Measurements from ENCODE around the gene TENT4A. TPM values are rescaled to one million over a fixed set of nuclear protein-coding genes. Genes with fewer than 3 reads are reported as not detected.
"Not testable (repeated sequence)": the region's sequence is repeated elsewhere in the genome, so short reads cannot be mapped to it uniquely, and the experiment has no call there.

The TENT4A gene
- total RNA-seq, 1 experiment from 2014 or later: 29.6 TPM

DNA sequence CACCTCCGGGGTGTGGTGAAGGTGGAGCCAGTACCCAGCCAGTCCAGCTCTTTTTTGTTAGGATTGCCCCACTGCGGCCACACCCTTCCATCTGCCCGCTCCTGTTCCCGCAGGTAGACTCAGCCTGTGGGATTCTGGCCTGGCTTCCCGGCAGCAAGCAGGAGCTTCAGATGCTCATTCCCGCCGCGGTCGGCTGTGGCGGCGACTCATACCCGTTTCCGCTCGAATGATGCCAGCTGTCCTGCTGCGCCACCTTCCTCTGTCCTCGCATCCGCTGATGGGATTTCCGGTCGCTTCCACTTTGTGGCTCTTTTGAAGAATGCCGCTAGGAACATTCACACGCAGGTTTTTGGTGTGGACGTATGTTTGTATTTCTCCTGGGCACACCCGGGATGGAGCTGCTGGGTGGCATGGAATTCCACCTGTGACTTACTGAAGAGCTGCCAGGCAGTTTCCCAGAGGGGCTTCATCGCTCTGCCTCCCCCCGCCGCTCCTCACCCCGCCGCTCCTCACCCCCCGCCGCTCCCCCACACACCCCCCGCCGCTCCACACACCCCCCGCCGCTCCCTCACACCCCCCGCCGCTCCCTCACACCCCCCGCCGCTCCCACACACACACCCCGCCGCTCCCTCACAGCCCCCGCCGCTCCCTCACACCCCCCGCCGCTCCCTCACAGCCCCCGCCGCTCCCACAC lies 60.3 kb downstream of the TENT4A start:
- ChIA-PET CTCF (interaction anchor here (0.6 kb wide), 1 partner anchor 27 kb away, joined by 7 read pairs; no protein-coding TSS in a partner anchor), POLR2A (no interaction called here)
- no peak overlapping the region for H3K27ac ChIP-seq (ENCODE audit: low read length)

GRCh38 chr5:6774207-6774606 lies 61.0 kb downstream of the TENT4A start:
- H3K9me3 ChIP-seq (ENCODE audit: control insufficient read depth, insufficient read depth, low read depth, low read length); ATAC-seq; in situ Hi-C loops (cut with HindIII; ENCODE audit: low pct_unique_long_range_greater_than_20kb, low sequenced_read_pairs); H3K27me3 ChIP-seq (ENCODE audit: control insufficient read depth, insufficient read depth, low read length); intact Hi-C loops (cut with micrococcal nuclease; ENCODE audit: unreplicated experiment); H3K4me1 ChIP-seq (ENCODE audit: control insufficient read depth, insufficient read depth, low read length); BruUV-seq (replicated peaks); H3K4me3 ChIP-seq (ENCODE audit: low read depth in 2 of 2, low read length in 2 of 2); DNase-seq (ENCODE audit: low read depth, low spot score); POLR2A ChIA-PET; H3K36me3 ChIP-seq (ENCODE audit: control insufficient read depth, insufficient read depth, low read length); H3K27ac ChIP-seq (ENCODE audit: low read length): not testable (repeated sequence)
- CTCF ChIA-PET: interaction anchor here (0.6 kb wide), 1 partner anchor 28 kb away, joined by 7 read pairs; no protein-coding TSS in a partner anchor

More for the DNA sequence above, 60.3 kb downstream of the TENT4A start:
- in situ Hi-C loops (cut with HindIII; ENCODE audit: low pct_unique_long_range_greater_than_20kb, low sequenced_read_pairs): no loop called here
- Histone ChIP-seq H3K4me1 (ENCODE audit: control insufficient read depth, insufficient read depth, low read length) (no peaks in the 10 kb centered on the region; the same call in 1 of the 2 replicates), H3K9me3 (ENCODE audit: control insufficient read depth, insufficient read depth, low read depth, low read length) (no peaks in the 10 kb centered on the region), H3K4me3 (ENCODE audit: low read depth in 2 of 2, low read length in 2 of 2) (no peak overlapping the region; a peak in 1 of 4 replicates), H3K36me3 (ENCODE audit: control insufficient read depth, insufficient read depth, low read length) (no peaks in the 10 kb centered on the region), H3K27me3 (ENCODE audit: control insufficient read depth, insufficient read depth, low read length) (no peaks in the 10 kb centered on the region)
- no TSS peak for BruUV-seq (replicated peaks)
- no peak for TF ChIP-seq CTCF (IDR thresholded peaks at IDR 0.05)
- TF ChIP-seq SIN3A (IDR thresholded peaks at IDR 0.05; ENCODE audit: borderline replicate concordance, insufficient read depth, low read depth, low read length): no peak
- TF ChIP-seq, protein P1, sequence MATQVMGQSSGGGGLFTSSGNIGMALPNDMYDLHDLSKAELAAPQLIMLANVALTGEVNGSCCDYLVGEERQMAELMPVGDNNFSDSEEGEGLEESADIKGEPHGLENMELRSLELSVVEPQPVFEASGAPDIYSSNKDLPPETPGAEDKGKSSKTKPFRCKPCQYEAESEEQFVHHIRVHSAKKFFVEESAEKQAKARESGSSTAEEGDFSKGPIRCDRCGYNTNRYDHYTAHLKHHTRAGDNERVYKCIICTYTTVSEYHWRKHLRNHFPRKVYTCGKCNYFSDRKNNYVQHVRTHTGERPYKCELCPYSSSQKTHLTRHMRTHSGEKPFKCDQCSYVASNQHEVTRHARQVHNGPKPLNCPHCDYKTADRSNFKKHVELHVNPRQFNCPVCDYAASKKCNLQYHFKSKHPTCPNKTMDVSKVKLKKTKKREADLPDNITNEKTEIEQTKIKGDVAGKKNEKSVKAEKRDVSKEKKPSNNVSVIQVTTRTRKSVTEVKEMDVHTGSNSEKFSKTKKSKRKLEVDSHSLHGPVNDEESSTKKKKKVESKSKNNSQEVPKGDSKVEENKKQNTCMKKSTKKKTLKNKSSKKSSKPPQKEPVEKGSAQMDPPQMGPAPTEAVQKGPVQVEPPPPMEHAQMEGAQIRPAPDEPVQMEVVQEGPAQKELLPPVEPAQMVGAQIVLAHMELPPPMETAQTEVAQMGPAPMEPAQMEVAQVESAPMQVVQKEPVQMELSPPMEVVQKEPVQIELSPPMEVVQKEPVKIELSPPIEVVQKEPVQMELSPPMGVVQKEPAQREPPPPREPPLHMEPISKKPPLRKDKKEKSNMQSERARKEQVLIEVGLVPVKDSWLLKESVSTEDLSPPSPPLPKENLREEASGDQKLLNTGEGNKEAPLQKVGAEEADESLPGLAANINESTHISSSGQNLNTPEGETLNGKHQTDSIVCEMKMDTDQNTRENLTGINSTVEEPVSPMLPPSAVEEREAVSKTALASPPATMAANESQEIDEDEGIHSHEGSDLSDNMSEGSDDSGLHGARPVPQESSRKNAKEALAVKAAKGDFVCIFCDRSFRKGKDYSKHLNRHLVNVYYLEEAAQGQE (IDR thresholded peaks at IDR 0.05; ENCODE audit: insufficient read depth in 1 of 2, low read depth in 2 of 2, low read length in 1 of 2): no peak
- no peak for TF ChIP-seq TCF7L2 (IDR thresholded peaks at IDR 0.05; ENCODE audit: low read depth, low read length)
- TF ChIP-seq POLR2AphosphoS5 (IDR thresholded peaks at IDR 0.05; ENCODE audit: low read depth, low read length): no peak
- intact Hi-C loops (cut with micrococcal nuclease; ENCODE audit: unreplicated experiment): no loop called here
- ATAC-seq: no peak
- DNase-seq (ENCODE audit: low read depth, low spot score): no peak

DNA sequence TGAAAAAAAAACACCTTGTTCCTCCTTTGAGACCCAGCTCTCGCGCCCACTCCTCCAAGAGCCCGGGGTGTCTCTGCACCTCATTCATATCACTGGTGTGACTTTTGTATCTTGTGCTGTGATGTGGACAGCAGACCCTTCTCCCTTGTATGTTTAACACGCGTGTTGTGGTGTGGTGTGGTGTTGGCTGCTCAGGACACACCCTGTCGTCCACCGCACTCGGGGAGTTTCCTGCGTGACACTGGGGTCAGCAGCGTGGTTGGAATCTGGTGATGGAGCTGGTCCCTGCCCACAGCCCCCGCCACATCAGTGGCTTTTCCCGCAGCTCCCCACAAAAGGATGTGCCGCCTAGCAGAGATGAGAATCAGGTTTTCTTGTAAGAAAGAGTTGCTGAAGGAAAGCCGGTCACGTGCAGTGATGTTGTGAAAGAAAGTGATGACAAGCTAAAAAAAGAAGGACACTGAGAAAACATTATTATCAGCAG lies 61.5 kb downstream of the TENT4A start:
- no peak for TF ChIP-seq CTCF (IDR thresholded peaks at IDR 0.05)
- no peak for TF ChIP-seq POLR2AphosphoS5 (IDR thresholded peaks at IDR 0.05; ENCODE audit: low read depth, low read length)
- TF ChIP-seq SIN3A (IDR thresholded peaks at IDR 0.05; ENCODE audit: borderline replicate concordance, insufficient read depth, low read depth, low read length): no peak
- no peak for TF ChIP-seq TCF7L2 (IDR thresholded peaks at IDR 0.05; ENCODE audit: low read depth, low read length)
- TF ChIP-seq, protein P1 (IDR thresholded peaks at IDR 0.05; ENCODE audit: insufficient read depth in 1 of 2, low read depth in 2 of 2, low read length in 1 of 2): no peak
- Histone ChIP-seq H3K36me3 (ENCODE audit: control insufficient read depth, insufficient read depth, low read length) (no peaks in the 10 kb centered on the region), H3K27ac (ENCODE audit: low read length) (no peak overlapping the region), H3K4me3 (ENCODE audit: low read depth in 2 of 2, low read length in 2 of 2) (no peak overlapping the region), H3K27me3 (ENCODE audit: control insufficient read depth, insufficient read depth, low read length) (no peaks in the 10 kb centered on the region), H3K9me3 (ENCODE audit: control insufficient read depth, insufficient read depth, low read depth, low read length) (no peaks in the 10 kb centered on the region), H3K4me1 (ENCODE audit: control insufficient read depth, insufficient read depth, low read length) (no peaks in the 10 kb centered on the region; the same call in 1 of the 2 replicates)
- POLR2A ChIA-PET: no interaction called here
- CTCF ChIA-PET: interaction anchor here (0.7 kb wide), 1 partner anchor 43 kb away, joined by 11 read pairs; no protein-coding TSS in a partner anchor
- no peak for ATAC-seq
- intact Hi-C loops (cut with micrococcal nuclease; ENCODE audit: unreplicated experiment): no loop called here
- in situ Hi-C loops (cut with HindIII; ENCODE audit: low pct_unique_long_range_greater_than_20kb, low sequenced_read_pairs): no loop called here
- DNase-seq (ENCODE audit: low read depth, low spot score): no peak
- no TSS peak for BruUV-seq (replicated peaks)
